Loucy (cell line): ENCODE measurements around the gene ERFL.

Source experiments
- EZH2phosphoT487 ChIP-seq: fragments of 200-600 bp; IDR thresholded peaks from 2 replicates; pipeline ENCODE4 v1.6.1; 2018; ENCODE audit warnings: antibody characterized with exemption, mild to moderate bottlenecking, moderate library complexity, borderline replicate concordance
- TF ChIP-seq, protein P1 (sequence below): fragments of 200-600 bp; sonication (generic); conservative IDR thresholded peaks from 2 replicates; pipeline ENCODE4 v1.5.1; 2014; ENCODE audit warnings: mild to moderate bottlenecking, antibody characterized with exemption, low read length

GRCh38 chr19:41896581-41896942 lies 31.7 kb downstream of the ERFL start:
- TF ChIP-seq, protein P1, sequence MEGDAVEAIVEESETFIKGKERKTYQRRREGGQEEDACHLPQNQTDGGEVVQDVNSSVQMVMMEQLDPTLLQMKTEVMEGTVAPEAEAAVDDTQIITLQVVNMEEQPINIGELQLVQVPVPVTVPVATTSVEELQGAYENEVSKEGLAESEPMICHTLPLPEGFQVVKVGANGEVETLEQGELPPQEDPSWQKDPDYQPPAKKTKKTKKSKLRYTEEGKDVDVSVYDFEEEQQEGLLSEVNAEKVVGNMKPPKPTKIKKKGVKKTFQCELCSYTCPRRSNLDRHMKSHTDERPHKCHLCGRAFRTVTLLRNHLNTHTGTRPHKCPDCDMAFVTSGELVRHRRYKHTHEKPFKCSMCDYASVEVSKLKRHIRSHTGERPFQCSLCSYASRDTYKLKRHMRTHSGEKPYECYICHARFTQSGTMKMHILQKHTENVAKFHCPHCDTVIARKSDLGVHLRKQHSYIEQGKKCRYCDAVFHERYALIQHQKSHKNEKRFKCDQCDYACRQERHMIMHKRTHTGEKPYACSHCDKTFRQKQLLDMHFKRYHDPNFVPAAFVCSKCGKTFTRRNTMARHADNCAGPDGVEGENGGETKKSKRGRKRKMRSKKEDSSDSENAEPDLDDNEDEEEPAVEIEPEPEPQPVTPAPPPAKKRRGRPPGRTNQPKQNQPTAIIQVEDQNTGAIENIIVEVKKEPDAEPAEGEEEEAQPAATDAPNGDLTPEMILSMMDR: no peak
- no peak for TF ChIP-seq EZH2phosphoT487
